Activated CD4-positive, alpha-beta T cell treated with anti-CD3 and anti-CD28 coated beads, Interleukin-2, Interleukin-4, amounts not matched to agents 100 ng/mL and 50 ng/mL, durations not matched to agents 16 hours and 8 hours (primary cell): ENCODE data around the gene CRYBA1.
"Not testable (repeated sequence)": the region's sequence is repeated elsewhere in the genome, so short reads cannot be mapped to it uniquely, and the experiment has no call there.

Source experiments
- DNase-seq: peaks from one replicate; pipeline ENCODE4 v3.0.0-alpha.2; 2020; ENCODE audit warnings: low spot score

CRYBA1 gene

DNA sequence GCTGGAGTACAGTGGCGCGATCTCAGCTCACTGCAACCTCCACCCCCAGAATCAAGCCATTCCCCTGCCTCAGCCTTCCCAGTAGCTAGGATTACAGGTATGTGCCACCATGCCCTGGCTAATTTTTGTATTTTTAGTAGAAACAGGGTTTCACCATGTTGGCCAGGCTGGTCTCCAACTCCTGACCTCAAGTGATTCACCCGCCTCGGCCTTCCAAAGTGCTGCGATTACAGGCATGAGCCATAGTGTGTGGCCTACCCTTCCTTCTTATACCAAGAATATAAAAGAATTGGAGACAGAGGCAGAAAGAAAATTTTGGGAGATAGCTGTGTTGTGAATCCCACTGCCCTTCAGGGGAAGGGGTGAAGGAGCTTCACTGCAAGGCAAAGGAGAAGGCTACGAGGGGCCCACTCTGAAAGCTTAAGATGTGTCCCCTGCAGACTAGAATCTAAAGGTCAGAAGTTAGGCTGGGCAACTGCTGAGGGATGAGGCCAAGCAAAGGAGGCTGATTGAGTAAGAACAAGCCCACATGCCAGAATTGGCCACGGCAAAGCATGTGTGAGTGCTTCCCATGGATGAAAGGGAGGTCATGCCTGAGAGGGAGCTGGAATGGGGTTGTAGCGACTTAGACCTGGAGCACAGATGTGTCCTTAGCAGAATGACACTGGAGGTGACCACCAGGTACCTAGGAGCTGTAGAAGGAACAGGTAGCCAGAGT lies 8.4 kb upstream of the CRYBA1 start:
- no peak for DNase-seq

DNA sequence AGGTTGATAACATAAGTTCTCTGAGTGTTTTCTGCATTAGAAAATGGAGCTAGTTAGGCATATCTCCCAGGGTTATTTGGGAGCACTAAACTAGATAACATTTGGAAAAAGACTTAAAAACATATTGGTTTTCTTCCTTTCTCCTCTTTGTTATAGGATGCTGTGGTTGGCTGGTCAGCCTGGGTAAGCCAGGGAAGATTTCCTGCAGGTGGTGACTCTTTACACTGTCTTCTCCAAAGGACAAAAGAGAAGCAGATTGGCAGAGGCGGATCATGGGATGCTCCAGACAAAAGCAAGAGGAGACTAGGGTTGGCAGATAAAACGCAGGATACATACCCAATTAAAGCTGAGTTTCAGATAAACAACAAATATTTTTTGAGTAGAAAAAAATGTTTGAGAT lies 6.2 kb upstream of the CRYBA1 start:
- DNase-seq = no peak

DNA sequence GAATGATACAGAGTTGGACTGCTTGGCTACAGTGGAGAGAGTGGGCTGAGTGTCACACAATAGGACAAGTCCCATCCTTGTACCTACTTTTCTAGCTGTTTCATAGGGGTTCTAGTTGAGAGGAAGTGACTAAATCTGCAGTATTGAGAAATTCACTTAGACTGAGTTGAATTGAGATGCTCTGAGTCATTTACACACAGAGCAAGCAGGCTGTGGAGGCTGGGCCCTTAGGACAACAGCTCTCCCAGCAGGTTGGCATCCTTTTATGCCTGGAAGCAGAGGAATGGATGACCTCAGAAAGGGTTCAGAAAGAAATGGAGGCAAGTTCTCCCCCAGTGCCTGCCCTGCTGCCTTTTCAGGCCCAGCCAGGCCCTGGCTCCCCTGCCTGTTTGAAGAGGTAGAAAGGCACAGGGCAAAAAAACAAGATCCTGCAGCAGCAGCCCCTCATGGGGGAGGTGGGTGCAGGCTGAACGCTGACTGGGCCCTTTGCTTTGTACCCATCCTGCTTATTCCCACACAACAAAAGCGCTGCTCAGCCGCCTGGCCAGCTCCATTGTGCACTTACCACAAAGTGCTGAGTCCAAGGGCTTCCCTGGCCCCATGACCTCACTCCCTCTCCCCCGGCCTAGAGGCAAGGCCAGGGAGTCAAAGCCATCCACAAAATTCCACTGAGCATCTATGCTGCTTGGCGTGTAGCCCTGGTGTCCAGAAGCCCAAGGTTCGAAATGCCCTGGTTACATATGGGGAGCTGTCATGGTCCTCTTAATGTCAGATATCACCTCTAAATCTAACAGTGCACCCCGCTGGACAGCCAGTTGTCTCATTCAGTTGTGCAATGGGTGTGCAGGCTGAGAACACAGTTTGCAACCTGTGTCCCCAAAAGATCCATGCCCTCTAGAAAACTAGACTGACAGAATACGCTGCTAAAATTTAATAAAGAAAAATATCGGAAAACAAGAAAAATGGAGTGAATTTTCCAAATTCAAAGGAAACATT lies 5.4 kb upstream of the CRYBA1 start:
- DNase-seq = peak; percentile 76

DNA sequence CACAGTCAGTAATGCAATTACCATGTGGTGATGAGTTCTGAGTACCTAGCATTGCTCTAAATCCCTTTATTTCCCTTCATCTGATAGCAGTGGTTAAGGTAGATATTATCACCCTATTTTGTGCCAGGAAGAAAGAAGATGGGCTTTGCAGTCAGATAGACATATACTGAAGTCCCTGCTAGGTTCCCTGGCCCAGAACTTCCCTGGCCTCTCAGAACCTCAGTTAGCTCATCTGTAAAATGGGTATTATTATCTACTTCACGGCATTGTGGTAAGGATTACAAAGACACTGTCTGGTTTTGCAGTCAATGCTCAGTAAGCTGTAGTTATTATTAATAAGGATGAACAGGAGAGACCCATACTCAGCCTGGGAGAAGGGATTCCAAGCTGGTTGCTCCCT lies 4.6 kb upstream of the CRYBA1 start:
- DNase-seq = no peak

DNA sequence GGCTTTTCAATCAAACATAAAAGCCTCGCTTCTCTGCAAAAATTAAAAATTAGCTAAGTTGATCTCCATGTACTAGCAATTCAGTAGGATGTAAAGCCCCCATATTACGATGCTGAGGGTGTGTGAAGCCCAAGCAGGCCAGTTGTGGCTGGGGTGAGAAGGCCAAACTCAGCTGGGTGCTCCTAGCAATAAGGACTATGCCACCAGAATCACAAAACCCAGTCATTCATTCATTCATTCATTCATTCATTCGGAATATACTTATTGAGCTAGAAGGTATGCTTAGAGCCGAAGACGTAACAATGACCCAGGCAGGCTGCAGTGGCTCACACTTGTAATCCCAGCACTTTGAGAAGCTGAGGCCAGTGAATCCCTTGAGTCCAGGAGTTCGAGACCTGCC lies 3.9 kb upstream of the CRYBA1 start:
- no peak for DNase-seq

DNA sequence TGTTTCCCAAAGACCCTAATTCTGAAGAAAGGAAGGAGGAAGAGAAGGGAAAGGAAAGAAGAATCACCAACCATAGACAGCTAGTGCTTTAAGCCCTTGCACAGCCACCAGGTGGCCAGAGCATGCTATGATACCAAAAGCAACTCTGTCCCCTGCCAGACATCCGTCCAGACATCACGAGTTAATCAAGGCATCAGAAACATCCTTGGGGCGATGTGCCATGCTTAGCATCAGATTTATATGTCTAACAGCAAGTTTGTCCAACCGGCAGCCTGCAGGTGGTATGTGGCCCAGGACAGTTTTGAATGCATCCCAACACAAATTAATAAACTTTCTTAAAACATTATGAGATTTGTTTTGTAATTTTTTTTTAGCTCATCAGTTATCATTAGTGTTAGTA lies 2.9 kb upstream of the CRYBA1 start:
- no peak for DNase-seq

DNA sequence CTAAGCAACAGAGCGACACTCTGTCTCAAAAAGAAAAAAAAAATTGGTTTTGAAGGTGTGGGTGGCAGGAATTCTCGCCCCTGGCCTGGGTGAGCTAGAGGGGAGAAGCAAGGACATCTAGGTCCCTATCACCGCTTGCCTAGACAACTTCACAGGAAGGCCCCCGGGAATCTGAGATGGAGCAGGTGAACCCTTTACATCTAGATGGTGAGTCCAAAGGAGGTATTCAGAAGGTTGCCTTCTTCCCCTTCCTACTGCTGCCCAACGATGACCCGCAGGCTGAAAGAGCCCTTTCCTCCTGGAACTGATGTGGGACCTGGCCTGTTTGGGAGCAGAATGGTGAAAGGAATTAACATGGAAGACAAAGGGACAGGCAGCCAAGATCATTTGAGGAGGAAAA lies 1.3 kb upstream of the CRYBA1 start:
- DNase-seq = no peak

DNA sequence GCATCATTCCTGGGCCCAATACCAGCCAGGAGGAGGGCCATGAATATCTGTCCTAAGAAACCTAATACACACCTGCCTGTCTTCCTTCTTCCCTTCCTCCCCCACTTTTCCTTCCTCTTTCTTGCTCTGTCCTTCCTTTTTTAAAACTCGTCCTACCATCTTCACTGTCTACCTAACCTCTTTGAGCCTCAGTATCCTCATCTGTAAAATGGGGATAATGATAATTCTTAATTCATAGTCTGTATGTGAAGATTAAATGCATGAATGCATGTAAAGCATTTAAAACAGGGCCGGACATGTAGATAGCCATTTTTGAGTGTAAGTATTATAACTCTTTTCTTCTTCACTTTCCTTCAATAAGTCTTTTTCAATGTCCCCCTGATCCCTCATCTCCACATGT lies 560 bp downstream of the CRYBA1 start:
- DNase-seq = no peak

DNA sequence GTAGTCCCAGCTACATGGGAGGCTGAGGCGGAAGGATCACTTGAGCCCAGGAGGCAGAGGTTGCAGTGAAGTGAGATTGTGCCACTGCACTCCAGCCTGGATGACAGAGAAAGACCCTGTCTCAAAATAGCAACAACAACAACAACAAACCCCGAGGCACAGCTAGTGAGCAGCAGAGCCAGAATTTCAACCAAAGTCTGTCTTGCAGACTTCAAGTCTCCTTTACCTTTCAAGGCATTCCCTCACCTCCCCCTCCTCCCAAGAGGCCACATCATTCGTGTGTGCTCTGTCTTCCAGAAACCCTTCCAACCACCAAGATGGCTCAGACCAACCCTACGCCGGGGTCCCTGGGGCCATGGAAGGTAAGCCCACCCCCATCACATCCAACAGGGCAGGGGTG lies 2.2 kb downstream of the CRYBA1 start:
- no peak for DNase-seq

DNA sequence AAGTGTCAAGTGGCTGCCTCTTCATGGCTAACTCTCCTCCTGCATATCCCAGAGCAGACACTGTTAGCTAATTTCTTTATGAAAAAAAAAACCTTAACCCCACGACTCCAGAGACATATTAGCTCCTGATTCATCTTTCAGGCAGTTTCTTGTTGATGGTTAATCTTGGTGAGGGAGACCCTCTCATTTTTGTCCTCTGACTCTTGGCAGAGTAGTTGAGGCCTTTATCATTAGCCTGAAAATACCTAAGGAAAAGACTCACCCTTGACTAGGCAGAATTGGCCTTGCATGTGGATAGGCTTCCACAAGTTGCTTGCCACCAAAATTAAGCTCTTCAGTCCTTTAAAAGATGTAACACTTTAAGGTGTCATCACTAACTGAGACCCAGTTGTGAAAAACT lies 4.0 kb downstream of the CRYBA1 start:
- DNase-seq = no peak

DNA sequence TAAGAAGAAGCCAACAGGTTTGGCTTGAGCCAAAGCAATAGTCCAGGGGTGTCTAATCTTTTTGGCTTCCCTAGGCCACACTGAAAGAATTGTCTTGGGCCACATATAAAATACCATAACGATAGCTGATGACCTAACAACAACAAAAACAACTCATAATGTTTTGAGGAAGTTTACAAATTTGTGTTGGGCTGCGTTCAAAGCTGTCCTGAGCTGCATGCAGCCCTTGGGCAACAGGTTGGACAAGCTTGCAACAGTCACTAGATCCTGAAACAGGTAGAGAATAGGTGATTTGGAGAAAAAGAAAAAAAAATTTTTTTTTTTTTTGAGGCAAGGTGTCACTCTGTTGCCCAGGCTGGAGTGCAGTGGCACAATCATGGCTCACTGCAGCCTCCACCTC lies 4.5 kb downstream of the CRYBA1 start:
- no peak for DNase-seq

DNA sequence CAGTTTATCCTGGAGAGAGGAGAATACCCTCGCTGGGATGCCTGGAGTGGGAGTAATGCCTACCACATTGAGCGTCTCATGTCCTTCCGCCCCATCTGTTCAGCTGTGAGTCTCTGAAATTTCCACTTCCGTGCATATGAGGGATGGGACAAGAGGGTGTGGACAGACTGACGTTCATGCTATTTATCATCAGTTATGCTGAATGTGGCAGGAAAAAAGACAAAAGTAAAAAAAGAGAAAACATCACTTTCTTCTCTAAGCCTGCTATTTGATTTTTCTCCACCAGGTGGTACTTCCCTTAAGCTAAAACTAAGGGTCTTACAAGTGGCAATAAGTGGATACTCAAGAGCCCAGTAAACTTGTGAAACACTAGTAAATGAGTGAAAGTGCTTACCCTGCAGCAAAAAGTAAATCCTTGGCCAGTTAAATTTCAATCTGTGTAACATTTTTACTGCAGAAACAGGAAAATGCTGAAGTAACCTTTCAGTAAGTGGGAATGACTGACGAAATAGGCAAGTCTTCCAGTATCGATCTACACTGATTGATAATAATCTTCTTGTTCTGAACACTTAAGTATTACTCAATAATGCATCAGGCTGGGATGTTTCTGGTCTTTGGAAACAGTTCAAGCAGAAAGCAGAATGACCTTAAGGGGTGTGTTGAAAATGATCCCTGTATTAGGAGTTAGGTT lies 5.6 kb downstream of the CRYBA1 start:
- peak; percentile 11 for DNase-seq

DNA sequence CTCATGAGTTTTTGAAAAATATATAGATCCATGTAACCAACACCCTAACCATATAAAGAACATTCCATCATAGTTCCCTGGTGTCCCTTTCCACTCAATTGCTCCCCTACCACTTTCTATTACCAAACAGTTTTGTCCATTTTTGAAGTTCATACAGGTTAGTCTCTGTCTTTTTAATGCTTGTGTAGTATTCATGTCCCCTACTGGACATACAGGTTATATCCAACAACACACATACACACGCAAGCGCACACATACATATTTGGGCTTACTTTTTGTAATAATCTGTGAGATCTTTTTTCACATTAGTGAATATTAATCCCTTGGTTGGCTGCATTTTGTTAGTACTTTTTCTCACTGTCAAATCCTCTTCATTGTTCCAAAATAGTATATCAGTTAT lies 6.4 kb downstream of the CRYBA1 start:
- DNase-seq = no peak

DNA sequence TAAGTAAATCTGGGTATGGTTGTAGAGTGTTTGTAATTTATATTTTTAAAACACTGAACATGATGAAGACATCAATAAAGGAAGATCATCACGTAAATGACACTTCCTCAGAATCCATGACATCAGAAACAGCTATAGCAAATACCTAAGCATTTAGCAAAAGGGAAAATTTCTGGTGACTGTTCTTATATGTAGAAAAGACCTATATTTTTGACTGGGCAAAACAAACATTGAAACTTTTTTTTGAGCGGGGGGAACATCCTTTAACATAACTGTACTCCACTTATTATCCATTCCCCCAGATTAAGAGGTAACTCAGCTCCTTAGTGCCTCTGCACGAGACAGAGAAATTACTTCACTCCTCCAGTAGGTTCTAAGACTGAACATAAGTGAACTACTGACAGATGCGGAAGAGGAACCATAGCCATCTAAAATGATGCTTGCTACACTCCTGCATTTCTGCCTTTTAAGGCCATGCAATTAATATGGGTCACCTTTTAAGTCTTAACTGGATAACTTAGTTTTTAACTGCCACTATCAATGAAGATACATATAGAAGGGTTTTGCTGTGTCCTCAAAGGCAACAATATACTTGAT lies 9.4 kb downstream of the CRYBA1 start:
- no peak for DNase-seq

DNA sequence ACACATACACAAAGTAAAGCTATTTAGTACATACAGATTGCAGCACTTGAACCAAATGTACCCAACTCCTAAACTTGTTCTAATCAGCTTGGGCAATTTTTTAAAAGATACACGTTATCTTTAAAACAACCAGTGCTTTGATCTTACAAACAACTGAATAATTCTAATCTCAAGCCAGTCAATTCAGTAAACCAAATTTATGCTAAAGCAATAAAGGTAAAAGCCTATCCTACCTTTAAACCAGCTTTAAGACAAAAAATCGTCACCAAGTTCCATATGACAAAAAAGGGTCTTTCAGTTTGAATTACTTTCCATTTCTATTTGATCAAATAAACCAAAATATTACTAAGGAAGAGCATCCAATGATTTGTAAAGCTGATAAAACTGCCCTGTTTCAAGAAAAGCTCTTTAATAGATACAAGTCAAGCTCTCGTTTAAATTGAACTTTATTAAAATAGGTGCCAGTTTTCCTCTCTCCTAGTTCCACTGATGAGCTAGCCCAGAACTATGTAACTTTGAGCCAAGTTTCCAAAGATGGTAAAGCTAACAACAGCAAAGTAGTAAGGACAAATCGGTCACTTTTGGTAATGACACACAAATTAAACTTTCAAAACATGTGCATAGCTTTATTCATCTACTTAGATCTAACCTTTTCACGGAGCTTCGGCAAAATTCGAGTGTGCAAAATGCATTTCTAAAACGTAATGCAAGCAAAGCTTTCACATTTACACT lies 10.2 kb downstream of the CRYBA1 start:
- DNase-seq = peak; percentile 17

DNA sequence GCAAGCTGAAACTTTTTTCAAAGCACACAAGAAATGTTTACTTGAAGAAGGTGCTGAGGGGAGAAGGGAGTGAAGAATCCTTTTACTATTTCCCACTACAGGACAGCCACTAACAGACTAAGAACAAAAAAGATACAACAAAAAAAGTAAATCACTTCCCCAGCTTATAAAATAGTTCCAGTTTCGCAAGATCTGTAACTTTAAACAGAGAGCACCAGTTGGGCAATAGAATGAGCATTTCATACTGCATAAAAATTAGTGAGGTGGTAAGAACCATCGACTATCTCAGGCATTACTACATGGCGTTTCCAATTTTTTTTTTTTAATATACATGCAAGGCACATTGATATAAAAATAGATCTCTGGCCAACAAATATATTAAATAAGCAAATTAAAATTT lies 11.1 kb downstream of the CRYBA1 start:
- no peak for DNase-seq

DNA sequence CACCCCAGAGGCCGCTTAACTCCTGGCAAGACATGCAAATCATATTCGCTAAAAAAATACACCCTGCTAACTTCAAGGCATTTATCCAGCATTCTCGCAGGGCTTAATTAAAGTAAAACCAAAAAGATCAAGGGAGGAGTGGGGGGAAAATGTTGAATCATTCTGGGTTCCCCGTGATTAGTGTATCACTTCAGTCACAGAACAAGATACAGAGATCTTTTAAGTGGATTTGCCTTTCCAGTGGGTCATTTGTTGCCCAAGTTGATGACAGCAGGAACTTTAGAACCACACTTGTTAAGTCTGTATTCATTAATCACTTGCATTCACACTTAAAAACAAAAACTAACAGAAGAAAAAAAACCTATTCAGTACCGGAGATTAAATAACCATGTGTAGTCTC lies 17.3 kb downstream of the CRYBA1 start:
- DNase-seq = no peak

DNA sequence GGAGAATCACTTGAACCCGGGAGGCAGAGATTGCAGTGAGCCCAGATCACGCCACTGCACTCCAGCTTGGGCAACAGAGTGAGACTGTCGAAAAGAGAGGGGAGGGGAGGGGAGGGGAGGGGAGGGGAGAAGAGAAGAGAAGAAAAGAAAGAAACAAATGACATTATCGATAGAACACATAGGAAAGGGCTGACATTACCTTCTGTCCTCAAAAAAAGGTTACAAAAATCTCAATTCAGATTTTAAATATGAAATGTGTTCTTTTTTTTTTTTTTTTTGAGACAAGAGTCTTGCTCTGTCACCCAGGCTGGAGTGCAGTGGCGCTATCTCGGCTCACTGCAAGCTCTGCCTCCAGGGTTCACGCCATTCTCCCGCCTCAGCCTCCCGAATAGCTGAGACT lies 25.3 kb downstream of the CRYBA1 start:
- DNase-seq = not testable (repeated sequence)

DNA sequence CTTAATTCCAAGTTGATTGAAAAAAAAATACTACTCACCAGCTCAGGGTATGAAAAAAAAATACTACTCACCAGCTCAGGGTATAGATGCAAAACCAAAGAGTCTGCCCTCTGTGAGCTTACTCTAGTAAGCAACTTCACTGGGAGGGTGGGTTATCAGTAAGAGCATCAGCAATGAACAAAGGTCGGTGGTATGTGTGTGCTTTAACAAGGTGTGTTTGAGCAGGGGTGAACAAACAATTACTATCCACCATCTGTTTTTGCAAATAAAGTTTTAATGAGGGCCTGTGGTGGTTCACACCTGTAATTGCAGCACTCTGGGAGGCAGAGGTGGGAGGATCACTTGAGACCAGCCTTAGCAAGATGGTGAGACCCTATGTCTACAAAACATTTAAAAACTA lies 27.3 kb downstream of the CRYBA1 start:
- DNase-seq = no peak

DNA sequence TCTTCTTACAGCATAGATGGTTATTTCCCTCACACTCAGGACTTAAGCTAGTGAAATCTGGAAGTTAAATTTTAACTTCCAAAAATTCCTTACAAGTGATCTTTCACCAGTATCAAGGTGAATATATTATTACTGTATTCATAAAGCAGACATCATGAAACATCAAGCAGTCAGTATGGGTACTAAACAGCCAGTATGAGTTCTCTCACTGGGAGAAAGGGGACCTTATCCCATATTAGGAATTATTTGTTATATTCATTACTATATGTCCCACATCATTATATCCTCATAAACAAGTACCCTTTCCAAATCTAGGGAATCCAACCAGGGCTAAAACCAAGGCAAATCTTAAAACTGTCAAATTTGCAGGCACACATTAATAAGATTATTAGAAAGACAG lies 32.0 kb downstream of the CRYBA1 start:
- no peak for DNase-seq

DNA sequence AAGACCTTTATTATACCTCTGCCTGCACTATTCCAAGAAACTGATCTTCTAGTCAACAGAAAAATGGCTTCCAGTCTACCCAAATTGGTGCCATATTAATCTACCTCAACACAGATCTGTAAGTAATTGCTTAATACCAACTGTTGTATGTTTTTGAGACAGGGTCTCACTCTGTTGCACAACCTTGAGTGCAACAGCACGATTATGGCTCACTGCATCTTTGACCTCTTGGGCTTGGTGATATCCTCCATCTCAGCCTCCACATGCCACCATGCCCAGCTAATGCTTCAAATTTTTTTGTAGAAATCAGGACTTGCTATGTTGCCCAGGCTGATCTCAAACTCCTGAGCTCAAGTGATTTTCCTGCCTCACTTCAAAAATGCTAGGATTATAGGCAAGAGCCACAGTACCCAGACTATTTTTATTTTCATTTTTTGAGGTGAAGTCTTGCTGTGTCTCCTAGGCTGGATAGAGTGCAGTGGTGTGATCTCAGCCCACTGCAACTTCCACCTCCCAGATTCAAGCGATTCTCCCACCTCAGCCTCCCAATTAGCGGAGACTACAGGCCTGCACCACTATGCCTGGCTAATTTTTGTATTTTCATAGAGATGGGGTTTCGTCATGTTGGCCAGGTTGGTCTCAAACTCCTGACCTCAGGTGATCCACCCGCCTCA lies 32.9 kb downstream of the CRYBA1 start:
- DNase-seq = no peak
